NCI-H2196 treated with DMSO at 0.1 percent for 48 hours (cell line): ENCODE measurements around the gene KRT7.

Experiments
- DNase-seq: peaks from one replicate; lab custom pipeline; 2025; ENCODE audit not compliant: unreplicated experiment; lab: John Stamatoyannopoulos, UW

Gene KRT7

GRCh38 chr12:52199294-52199919 lies 33.6 kb upstream of the KRT7 start:
- DNase-seq, result no peak

GRCh38 chr12:52200086-52200780 lies 32.8 kb upstream of the KRT7 start:
- DNase-seq, result no peak

- no peak for DNase-seq
These were observed 32.1 kb upstream of the KRT7 start for GRCh38 chr12:52200781-52201450.

DNA sequence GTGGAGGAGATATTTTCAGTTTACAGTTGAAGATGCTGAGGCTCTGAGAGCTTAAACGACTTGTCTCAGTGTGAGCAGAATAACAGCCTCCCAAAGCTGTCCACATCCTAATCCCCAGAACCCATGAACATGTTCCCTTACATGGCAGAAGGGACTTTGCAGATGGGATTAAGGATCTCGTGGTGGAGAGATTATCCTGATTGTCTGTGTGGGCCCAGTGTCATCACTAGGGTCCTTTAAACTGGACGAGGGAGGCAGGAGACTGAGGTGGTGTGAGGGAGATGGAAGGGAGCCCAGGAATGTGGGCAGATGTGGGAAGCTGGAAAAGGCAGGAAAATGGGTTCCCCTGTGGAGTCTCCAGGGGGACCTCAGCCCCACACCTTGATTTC lies 31.6 kb upstream of the KRT7 start:
- DNase-seq, result no peak

GRCh38 chr12:52202361-52203078 lies 30.5 kb upstream of the KRT7 start:
- no peak for DNase-seq

DNA sequence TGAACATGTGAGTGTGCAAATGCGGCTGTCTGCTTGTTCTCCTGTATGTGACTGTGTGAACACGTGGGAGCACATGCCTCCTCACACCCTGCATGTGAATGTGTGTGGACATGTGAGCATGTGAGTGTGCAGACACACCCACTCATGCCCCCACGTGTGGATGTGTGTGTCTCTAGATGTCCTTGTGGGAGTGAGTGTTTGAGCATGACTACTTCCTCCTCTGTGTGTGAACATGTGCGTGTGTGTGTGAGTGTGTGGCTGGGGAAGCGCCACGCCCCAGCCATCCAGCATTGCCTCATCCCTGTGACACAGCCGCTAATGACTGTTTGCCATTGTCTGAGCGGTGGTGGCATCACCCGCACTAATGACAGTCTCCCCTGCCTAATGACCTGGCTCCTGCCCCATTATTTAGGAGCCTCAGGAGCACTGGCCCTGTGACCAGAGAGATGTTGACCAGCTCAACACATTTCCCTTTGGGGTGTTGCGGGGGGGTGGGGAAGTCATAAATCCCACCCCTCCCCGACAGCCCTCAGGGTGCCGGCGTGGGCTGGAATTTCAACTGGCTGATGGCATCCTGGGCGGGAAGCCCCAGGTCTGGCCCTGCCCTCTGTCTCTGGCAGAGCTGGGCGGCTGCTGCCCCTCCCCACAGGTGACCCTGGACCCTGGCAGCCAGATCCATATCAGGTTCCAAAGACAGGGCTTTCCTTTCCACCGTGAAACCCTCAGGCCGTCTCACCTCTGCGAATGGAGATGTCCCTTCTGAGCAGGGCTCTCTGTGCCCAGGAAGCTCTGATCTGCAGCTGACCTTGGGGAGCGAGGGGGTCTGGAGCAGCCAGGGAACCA lies 29.7 kb upstream of the KRT7 start:
- peak; percentile 57 for DNase-seq

GRCh38 chr12:52204095-52204930 lies 28.7 kb upstream of the KRT7 start:
- DNase-seq, result no peak

- DNase-seq, result no peak
These were observed 28.0 kb upstream of the KRT7 start for GRCh38 chr12:52204931-52205505.

DNA sequence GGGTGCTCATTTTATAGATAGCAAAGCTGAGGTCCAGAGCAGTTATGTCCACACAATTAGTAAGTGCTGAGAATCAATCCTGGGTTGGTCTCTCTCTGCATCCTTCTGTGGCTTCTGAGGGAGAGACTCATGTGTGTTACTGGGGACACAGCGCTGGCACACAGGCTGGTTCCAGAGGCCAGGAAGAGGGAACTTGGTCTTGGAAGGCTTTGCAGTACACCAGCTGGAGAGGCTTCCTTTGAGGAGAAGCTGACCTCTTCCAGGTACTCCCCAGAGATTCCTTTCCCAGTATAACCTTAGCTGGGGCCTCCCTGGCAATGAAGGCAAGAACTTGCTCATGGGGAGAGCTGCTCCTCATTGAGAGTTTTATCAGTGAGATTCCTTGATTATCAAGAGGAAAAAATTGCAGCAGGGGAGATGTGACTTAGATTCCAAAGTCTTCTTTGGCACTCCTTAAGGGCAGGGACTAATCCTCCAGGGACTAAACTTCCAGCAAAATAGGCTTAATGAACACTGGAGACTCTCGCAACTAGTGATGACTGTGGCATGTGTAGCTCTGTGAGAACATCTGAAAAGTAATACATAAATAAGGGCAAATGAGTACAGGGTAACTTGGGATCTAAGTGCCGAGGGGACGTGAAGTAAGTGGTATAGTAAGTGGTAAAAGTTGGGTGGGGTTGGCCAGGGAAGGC lies 27.3 kb upstream of the KRT7 start:
- no peak for DNase-seq

DNA sequence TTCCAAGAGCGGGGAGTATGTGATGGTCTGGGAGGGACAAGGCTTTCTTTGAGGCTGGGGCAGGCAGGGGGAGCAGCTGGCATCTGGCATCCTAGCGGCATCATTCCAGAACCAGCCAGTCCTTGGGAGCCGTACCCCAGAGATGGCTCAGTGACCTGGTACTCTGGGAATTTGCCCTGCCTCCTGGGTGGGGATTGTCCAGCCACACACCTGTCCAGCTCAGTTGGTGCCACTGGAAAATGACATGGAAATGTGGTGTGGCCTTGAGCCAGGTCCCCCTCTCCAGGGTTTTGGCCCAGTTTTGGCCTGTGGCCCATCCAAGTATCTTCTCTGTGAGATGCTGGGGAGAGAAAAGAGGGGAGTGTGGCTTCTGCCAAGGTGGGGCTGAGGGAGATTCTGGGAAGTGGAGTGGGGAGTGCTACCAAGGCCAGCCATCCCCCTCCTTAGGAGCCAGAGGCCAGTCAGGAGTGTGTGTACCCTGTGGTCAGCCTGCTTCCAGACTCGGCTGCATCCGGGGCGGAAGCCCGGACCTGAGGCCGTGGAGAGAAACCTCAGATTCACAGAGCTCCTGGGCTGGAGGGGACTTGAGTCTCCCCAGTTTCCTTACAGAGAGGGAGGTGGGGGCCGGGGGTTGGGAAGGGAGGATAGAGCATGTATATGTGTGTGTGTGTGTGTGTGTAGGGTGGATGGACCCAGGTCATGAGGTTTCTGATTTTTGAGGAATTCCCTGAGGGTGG lies 26.6 kb upstream of the KRT7 start:
- DNase-seq, result no peak

GRCh38 chr12:52207106-52207505 lies 25.9 kb upstream of the KRT7 start:
- no peak for DNase-seq

GRCh38 chr12:52207895-52208294 lies 25.1 kb upstream of the KRT7 start:
- DNase-seq, result peak; percentile 78

- DNase-seq, result no peak
These were observed 24.4 kb upstream of the KRT7 start for GRCh38 chr12:52208424-52209165.

DNA sequence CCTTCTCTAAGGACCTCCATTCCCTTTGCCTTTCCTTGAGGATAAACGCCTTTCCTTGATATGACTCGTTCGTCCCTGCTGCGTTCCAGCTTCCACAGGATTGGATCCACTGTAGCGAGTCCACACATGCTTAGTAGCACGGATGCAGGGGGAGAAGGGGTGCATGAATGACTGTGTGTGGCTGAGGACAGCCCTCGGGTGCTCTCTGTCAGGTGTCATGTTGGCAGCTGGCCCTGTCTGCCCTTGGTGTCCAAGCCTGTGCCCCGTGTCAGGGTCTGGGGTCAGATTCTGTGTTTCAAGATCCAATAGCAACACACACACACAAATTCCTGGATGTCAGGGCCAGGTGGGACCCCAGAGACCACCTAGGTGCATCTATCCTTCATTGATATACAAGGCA lies 23.7 kb upstream of the KRT7 start:
- no peak for DNase-seq

DNA sequence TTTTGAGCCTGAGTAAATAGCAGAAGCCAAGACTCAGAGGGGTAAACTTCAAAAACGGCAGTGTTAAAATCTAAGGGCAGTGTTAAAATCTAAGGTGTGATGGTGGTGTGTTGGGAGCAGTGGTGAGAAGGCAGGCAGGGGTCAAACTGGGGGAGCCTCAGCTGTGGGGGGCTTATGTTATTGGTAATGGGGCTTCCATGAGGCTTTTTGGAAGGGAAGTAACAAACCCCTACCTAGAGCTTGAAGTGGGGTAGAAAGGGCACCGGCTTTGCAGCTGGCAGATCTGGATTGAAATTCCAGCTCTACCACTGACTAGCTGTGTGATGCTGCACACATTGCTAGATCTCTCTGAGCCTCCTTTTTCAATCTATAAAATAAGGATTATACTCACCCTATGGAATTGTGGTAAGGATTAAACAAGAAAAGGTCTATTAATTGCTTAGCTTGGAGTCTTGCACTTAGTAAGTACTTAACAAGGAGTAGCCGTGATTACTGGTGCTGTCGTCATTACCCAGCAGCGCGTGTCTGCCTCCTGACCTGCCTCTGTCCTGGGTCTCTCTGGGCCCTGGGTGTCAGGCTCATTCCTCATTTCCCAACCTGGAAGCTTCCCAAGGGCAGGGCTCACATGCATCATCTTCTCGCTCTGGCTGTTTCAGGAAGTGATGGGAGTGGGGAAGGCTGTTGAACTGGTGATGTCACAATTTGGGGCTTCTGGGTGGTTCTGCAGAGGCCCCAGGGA lies 22.7 kb upstream of the KRT7 start:
- no peak for DNase-seq

DNA sequence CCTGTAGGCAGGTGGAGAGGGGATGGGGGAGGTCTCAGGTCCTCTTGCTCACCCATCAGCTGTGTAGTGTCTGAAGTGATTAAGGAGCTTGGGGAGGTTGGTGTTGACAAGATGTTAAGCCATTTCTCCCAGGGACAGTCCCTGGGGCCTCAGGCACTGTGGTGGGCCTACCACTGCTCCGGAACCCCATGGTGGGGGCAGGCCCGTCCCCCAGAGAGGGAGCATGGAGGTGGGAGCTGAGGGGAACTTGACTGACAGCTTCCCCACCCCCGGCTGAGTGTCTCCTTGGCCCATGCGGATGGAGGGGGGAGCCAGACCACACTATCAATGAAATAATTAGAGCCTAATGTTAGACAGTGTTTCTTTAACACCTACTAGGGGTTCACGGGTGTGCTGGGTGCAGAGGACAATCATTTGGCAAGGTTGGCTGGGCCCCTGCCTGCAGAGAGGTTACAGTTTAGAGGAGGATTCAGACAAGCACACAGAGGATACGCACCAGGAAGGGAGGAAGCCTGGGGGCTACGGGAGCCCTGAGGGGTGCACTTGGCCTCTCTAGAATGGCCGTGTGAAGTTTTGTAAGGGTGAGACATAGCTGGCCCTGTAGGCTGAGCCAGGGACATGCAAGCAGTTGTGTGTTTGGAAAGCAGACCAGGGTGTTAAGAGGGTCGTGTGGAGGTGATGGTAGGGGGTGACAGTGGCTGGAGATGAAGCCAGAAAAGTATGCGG lies 22.0 kb upstream of the KRT7 start:
- no peak for DNase-seq
